ENCODE results near the gene SF3B1. TPM values are rescaled to one million over a fixed set of nuclear protein-coding genes. Genes with fewer than 3 reads are reported as not detected.

SF3B1 gene
- polyA plus RNA-seq, 3 donors, result 105 to 494 (median 152) TPM

GRCh38 chr2:197391220-197391717 is 43.6 kb downstream of the SF3B1 start:
- no peak for TF ChIP-seq CTCF (IDR thresholded peaks at IDR 0.05)
- H3K9ac ChIP-seq (ENCODE audit: insufficient read depth, low read length, poor library complexity, severe bottlenecking), result no peak overlapping the region
- H2AFZ ChIP-seq (ENCODE audit: insufficient read depth, low read depth, low read length, poor library complexity, severe bottlenecking), result no peak overlapping the region
- peaks cover 44 to 71% of the 10 kb centered on the region in 2 donors for H3K36me3 ChIP-seq (replicated peaks in 1 of 2; ENCODE audit: control insufficient read depth in 1 of 2, insufficient read depth in 2 of 2, low read length in 2 of 2)
- H3K9me3 ChIP-seq (replicated peaks in 1 of 2; ENCODE audit: control insufficient read depth in 1 of 2, insufficient read depth in 1 of 2, low read length in 2 of 2), result no peaks in the 10 kb centered on the region
- H3K9me3 Mint-ChIP-seq, result no peaks in the 10 kb centered on the region
- no CpG with 5 or more reads among the region's 1 CpG for WGBS (ENCODE audit: insufficient coverage)
- no peaks in the 10 kb centered on the region for H3K4me1 Mint-ChIP-seq
- H3K27ac Mint-ChIP-seq, result no peak overlapping the region
- intact Hi-C loops (cut with micrococcal nuclease), result loop anchor here in 1 of 2 donors (10.0 kb wide), 1 partner anchor 616 kb away; no protein-coding TSS in a partner anchor
- H3K4me2 ChIP-seq (replicated peaks; ENCODE audit: extremely low read depth, low read length, poor library complexity, severe bottlenecking), result no peak overlapping the region
- peaks cover 52% of the 10 kb centered on the region for H4K20me1 ChIP-seq (ENCODE audit: insufficient read depth, low read length)
- H3K4me3 ChIP-seq (replicated peaks in 1 of 3; ENCODE audit: low read depth in 2 of 3, low read length in 3 of 3), result no peak overlapping the region
- H3K27me3 ChIP-seq (ENCODE audit: control insufficient read depth in 2 of 2, insufficient read depth in 2 of 2, low read length in 2 of 2), result no peaks in the 10 kb centered on the region
- no peak for DNase-seq
- H3K27ac ChIP-seq (ENCODE audit: low read depth in 1 of 2, low read length in 2 of 2), result no peak overlapping the region
- H3K4me3 Mint-ChIP-seq, result no peak overlapping the region
- H3K36me3 Mint-ChIP-seq, result peaks cover 39 to 61% of the 10 kb centered on the region in 2 donors
- peaks cover 0 to 1% (median 0%) of the 10 kb centered on the region in 3 donors for H3K27me3 Mint-ChIP-seq (ENCODE audit: low read depth in 3 of 3)
- no peaks in the 10 kb centered on the region for H3K79me2 ChIP-seq (ENCODE audit: insufficient read depth, low read length)
- no peaks in the 10 kb centered on the region for H3K4me1 ChIP-seq (ENCODE audit: control insufficient read depth in 1 of 2, insufficient read depth in 2 of 2, low read length in 2 of 2)

- WGBS (ENCODE audit: insufficient coverage), result 100% methylated on average over 1 of the region's 5 CpGs
These were observed 45.8 kb downstream of the SF3B1 start for GRCh38 chr2:197388866-197389587.

More at GRCh38 chr2:197388866-197389587, 45.8 kb downstream of the SF3B1 start:
- Mint-ChIP-seq H3K4me1 (no peaks in the 10 kb centered on the region), H3K36me3 (peaks cover 21 to 39% of the 10 kb centered on the region in 2 donors), H3K27me3 (ENCODE audit: low read depth in 3 of 3) (peaks cover 0 to 3% (median 1%) of the 10 kb centered on the region in 3 donors), H3K9me3 (peaks cover 0 to 2% (median 0%) of the 10 kb centered on the region in 7 donors), H3K27ac (peak overlapping the region in 1 of 7 donors; percentile 17), H3K4me3 (peak overlapping the region in 1 of 2 donors; percentile 53)
- Histone ChIP-seq H3K4me1 (ENCODE audit: control insufficient read depth in 1 of 2, insufficient read depth in 2 of 2, low read length in 2 of 2) (no peaks in the 10 kb centered on the region), H3K4me3 (replicated peaks in 1 of 3; ENCODE audit: low read depth in 2 of 3, low read length in 3 of 3) (no peak overlapping the region), H3K9ac (ENCODE audit: insufficient read depth, low read length, poor library complexity, severe bottlenecking) (no peak overlapping the region), H3K9me3 (replicated peaks in 1 of 2; ENCODE audit: control insufficient read depth in 1 of 2, insufficient read depth in 1 of 2, low read length in 2 of 2) (no peaks in the 10 kb centered on the region), H3K79me2 (ENCODE audit: insufficient read depth, low read length) (no peaks in the 10 kb centered on the region), H3K4me2 (replicated peaks; ENCODE audit: extremely low read depth, low read length, poor library complexity, severe bottlenecking) (no peak overlapping the region), H3K27me3 (ENCODE audit: control insufficient read depth in 2 of 2, insufficient read depth in 2 of 2, low read length in 2 of 2) (no peaks in the 10 kb centered on the region), H3K27ac (ENCODE audit: low read depth in 1 of 2, low read length in 2 of 2) (no peak overlapping the region), H4K20me1 (ENCODE audit: insufficient read depth, low read length) (peaks cover 37% of the 10 kb centered on the region), H3K36me3 (replicated peaks in 1 of 2; ENCODE audit: control insufficient read depth in 1 of 2, insufficient read depth in 2 of 2, low read length in 2 of 2) (peaks cover 22 to 49% of the 10 kb centered on the region in 2 donors), H2AFZ (ENCODE audit: insufficient read depth, low read depth, low read length, poor library complexity, severe bottlenecking) (no peak overlapping the region)
- no peak for DNase-seq
- no peak for TF ChIP-seq CTCF (IDR thresholded peaks at IDR 0.05)
- intact Hi-C loops (cut with micrococcal nuclease), result loop anchor here (10.0 kb wide), 3 partner anchors 314 to 634 kb away; no protein-coding TSS in a partner anchor

Data from CD14-positive monocyte (primary cell).